ENCODE measurements around the gene LPP. TPM values are rescaled to one million over a fixed set of nuclear protein-coding genes. Genes with fewer than 3 reads are reported as not detected.

The LPP gene
- total RNA-seq, 1 experiment from 2014 or later, result 54.0 TPM

DNA sequence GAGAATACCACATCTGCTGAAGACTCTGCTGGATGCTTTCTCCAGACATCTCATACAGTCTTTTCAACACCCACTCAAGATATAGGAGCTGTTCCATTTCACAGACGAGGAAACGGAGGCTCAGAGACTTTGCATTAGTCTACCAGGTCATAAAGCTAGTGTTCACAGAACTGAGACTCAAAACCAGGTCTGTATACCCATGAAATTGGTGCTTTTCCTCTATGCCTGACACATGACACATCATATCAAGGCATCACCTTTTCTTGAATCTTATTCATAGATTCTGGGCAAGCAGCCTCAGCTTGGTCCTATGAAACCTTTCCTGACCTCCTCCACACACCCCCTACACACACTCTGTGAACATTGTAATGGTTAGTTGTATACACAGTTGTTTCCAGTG, 101.2 kb downstream of the LPP start:
- Histone ChIP-seq H3K9me3 (ENCODE audit: control insufficient read depth in 1 of 2, insufficient read depth in 1 of 2, low read depth in 1 of 2, low read length in 2 of 2) (no peaks in the 10 kb centered on the region), H2AFZ (ENCODE audit: low read depth, low read length, poor library complexity, severe bottlenecking) (no peak overlapping the region), H4K20me1 (ENCODE audit: insufficient read depth) (no peaks in the 10 kb centered on the region), H3K36me3 (ENCODE audit: control insufficient read depth in 1 of 2, insufficient read depth in 2 of 2, low read length in 2 of 2) (no peaks in the 10 kb centered on the region), H3K4me1 (ENCODE audit: control insufficient read depth in 1 of 2, insufficient read depth in 2 of 2, low read length in 2 of 2) (peaks cover 2 to 10% of the 10 kb centered on the region in 2 experiments; a peak in 1 of 4 replicates), H3K9me2 (ENCODE audit: insufficient read depth) (no peaks in the 10 kb centered on the region), H3K4me3 (replicated peaks in 1 of 2; ENCODE audit: low read depth in 1 of 2, low read length in 2 of 2) (no peak overlapping the region), H3K9ac (ENCODE audit: low read length) (no peak overlapping the region), H3K4me2 (ENCODE audit: low read length) (no peak overlapping the region), H3K27ac (ENCODE audit: low read depth, low read length) (no peak overlapping the region), H3K79me2 (ENCODE audit: insufficient read depth, low read length) (no peaks in the 10 kb centered on the region), H3K27me3 (ENCODE audit: insufficient read depth, low read length) (no peaks in the 10 kb centered on the region)
- ATAC-seq (no peak), DNase-seq (ENCODE audit: low read depth, low spot score) (no peak)
- POLR2A ChIA-PET, result no interaction called here
- BruUV-seq (replicated peaks), result no TSS peak
- CTCF ChIA-PET, result no interaction called here
- TF ChIP-seq, protein P1, sequence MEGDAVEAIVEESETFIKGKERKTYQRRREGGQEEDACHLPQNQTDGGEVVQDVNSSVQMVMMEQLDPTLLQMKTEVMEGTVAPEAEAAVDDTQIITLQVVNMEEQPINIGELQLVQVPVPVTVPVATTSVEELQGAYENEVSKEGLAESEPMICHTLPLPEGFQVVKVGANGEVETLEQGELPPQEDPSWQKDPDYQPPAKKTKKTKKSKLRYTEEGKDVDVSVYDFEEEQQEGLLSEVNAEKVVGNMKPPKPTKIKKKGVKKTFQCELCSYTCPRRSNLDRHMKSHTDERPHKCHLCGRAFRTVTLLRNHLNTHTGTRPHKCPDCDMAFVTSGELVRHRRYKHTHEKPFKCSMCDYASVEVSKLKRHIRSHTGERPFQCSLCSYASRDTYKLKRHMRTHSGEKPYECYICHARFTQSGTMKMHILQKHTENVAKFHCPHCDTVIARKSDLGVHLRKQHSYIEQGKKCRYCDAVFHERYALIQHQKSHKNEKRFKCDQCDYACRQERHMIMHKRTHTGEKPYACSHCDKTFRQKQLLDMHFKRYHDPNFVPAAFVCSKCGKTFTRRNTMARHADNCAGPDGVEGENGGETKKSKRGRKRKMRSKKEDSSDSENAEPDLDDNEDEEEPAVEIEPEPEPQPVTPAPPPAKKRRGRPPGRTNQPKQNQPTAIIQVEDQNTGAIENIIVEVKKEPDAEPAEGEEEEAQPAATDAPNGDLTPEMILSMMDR (IDR thresholded peaks at IDR 0.05 in 2 of 3, conservative IDR thresholded peaks at IDR 0.05 in 1 of 3; ENCODE audit: borderline replicate concordance in 1 of 3, insufficient read depth in 1 of 3, low read depth in 2 of 3, low read length in 2 of 3), result no peak
- no peak for TF ChIP-seq EZH2phosphoT487 (IDR thresholded peaks at IDR 0.05; ENCODE audit: borderline replicate concordance)
- TF ChIP-seq, protein P2, sequence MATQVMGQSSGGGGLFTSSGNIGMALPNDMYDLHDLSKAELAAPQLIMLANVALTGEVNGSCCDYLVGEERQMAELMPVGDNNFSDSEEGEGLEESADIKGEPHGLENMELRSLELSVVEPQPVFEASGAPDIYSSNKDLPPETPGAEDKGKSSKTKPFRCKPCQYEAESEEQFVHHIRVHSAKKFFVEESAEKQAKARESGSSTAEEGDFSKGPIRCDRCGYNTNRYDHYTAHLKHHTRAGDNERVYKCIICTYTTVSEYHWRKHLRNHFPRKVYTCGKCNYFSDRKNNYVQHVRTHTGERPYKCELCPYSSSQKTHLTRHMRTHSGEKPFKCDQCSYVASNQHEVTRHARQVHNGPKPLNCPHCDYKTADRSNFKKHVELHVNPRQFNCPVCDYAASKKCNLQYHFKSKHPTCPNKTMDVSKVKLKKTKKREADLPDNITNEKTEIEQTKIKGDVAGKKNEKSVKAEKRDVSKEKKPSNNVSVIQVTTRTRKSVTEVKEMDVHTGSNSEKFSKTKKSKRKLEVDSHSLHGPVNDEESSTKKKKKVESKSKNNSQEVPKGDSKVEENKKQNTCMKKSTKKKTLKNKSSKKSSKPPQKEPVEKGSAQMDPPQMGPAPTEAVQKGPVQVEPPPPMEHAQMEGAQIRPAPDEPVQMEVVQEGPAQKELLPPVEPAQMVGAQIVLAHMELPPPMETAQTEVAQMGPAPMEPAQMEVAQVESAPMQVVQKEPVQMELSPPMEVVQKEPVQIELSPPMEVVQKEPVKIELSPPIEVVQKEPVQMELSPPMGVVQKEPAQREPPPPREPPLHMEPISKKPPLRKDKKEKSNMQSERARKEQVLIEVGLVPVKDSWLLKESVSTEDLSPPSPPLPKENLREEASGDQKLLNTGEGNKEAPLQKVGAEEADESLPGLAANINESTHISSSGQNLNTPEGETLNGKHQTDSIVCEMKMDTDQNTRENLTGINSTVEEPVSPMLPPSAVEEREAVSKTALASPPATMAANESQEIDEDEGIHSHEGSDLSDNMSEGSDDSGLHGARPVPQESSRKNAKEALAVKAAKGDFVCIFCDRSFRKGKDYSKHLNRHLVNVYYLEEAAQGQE (IDR thresholded peaks at IDR 0.05; ENCODE audit: low read depth), result no peak
- no peak for TF ChIP-seq POLR2A (IDR thresholded peaks at IDR 0.05; ENCODE audit: borderline replicate concordance, extremely low read depth, insufficient read depth, insufficient read length)
- TF ChIP-seq SRF (IDR thresholded peaks at IDR 0.05; ENCODE audit: low read depth), result no peak
- no peak for TF ChIP-seq JUND (IDR thresholded peaks at IDR 0.05)
- TF ChIP-seq, protein P3, sequence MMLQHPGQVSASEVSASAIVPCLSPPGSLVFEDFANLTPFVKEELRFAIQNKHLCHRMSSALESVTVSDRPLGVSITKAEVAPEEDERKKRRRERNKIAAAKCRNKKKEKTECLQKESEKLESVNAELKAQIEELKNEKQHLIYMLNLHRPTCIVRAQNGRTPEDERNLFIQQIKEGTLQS (IDR thresholded peaks at IDR 0.05), result no peak
- no peak for TF ChIP-seq CEBPB (IDR thresholded peaks at IDR 0.05; ENCODE audit: low read depth)
- no peak for TF ChIP-seq ELF1 (IDR thresholded peaks at IDR 0.05; ENCODE audit: borderline replicate concordance, low read depth)
- no peak for TF ChIP-seq FOSL1 (IDR thresholded peaks at IDR 0.05; ENCODE audit: low read depth)
- TF ChIP-seq SP1 (IDR thresholded peaks at IDR 0.05; ENCODE audit: low read depth), result no peak
- no peak for TF ChIP-seq EGR1 (IDR thresholded peaks at IDR 0.05; ENCODE audit: low read depth)
- TF ChIP-seq ZNF274 (IDR thresholded peaks at IDR 0.05; ENCODE audit: low read depth, low read length), result no peak
- TF ChIP-seq ZFX (IDR thresholded peaks at IDR 0.05), result no peak
- TF ChIP-seq, protein P4, sequence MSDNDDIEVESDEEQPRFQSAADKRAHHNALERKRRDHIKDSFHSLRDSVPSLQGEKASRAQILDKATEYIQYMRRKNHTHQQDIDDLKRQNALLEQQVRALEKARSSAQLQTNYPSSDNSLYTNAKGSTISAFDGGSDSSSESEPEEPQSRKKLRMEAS (IDR thresholded peaks at IDR 0.05), result no peak
- no peak for TF ChIP-seq YY1 (IDR thresholded peaks at IDR 0.05; ENCODE audit: extremely low read depth, insufficient replicate concordance, low read depth, low read length)
- RAD21 ChIA-PET (ENCODE audit: low non-redundant PET in 1 of 2, low total read pairs in 2 of 2, uncharacterized antibody in 2 of 2, unreplicated experiment in 2 of 2), result no interaction called here
- intact Hi-C loops (cut with micrococcal nuclease), result no loop called here
